ENCODE results near the gene CDRT4. TPM values are rescaled to one million over a fixed set of nuclear protein-coding genes. Genes with fewer than 3 reads are reported as not detected.

Gene CDRT4
- total RNA-seq, 1 donor from 2014 or later: 1.4 TPM

DNA sequence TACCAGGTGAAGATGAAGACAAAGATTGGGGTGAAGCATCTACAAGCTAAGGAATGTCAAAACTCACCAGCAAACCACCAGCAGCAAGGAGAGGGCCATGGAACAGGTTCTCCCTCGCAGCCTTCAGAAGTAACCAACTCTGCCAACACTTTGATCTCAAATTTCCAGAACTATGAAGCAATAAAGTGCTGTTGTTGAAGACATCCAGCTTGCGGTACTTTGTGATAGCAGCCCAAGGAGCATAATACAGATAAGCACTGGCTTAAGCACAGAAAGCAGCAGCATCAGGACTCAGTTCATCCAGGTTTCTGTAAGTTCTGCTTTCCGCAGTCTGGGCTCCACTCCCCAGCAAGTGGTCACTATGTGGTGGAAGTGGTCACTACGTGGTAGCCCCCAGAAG lies 16.0 kb upstream of the CDRT4 start:
- H3K36me3 ChIP-seq: no peaks in the 10 kb centered on the region
- H3K27me3 ChIP-seq (ENCODE audit: low read depth): no peaks in the 10 kb centered on the region
- intact Hi-C loops (cut with micrococcal nuclease): no loop called here
- TF ChIP-seq, protein P1, sequence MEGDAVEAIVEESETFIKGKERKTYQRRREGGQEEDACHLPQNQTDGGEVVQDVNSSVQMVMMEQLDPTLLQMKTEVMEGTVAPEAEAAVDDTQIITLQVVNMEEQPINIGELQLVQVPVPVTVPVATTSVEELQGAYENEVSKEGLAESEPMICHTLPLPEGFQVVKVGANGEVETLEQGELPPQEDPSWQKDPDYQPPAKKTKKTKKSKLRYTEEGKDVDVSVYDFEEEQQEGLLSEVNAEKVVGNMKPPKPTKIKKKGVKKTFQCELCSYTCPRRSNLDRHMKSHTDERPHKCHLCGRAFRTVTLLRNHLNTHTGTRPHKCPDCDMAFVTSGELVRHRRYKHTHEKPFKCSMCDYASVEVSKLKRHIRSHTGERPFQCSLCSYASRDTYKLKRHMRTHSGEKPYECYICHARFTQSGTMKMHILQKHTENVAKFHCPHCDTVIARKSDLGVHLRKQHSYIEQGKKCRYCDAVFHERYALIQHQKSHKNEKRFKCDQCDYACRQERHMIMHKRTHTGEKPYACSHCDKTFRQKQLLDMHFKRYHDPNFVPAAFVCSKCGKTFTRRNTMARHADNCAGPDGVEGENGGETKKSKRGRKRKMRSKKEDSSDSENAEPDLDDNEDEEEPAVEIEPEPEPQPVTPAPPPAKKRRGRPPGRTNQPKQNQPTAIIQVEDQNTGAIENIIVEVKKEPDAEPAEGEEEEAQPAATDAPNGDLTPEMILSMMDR (IDR thresholded peaks at IDR 0.05; ENCODE audit: borderline replicate concordance): no peak
- no peak overlapping the region for H3K27ac ChIP-seq (replicated peaks)
- DNase-seq: no peak
- peaks cover 19% of the 10 kb centered on the region for H3K4me1 ChIP-seq
- H3K9me3 ChIP-seq (replicated peaks): no peaks in the 10 kb centered on the region
- H3K4me3 ChIP-seq: no peak overlapping the region

DNA sequence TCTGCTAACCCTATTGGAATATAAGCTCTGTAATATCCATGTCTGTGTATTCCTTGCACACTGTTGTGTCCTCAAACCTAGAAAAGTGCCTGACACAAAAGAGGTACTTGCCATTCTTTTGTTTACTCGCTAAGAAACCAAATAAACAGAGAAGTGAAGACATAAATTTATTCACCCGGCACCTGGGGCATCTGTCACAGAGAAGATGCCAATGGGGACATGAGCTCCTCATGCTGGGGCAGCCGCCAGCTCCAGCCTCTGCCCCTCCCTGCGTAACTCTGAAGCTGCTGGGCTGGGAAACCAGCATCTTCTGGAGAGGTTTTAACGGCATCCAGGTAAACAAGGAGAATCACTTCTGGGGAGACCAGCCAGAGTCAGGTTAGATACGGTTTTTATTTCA lies 15.1 kb upstream of the CDRT4 start:
- no peak overlapping the region for H3K4me3 ChIP-seq

DNA sequence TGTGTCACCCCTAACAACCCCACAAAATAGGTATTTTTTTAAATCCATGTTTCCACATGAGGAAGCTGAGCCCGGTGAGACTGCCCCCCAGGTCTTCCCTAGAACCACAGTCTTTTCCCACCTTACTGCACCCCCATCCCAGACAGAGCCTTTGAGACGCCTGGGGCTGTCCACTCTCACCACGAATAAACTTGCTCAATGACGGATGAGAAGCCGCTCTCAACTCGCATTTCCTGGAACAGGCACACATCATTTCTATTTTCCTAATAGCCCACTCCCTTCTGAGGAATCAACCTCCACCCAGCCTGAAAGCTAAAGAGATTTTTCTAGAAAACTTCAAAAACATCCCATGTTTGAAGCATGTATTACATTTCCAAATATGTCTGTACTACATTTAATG lies 14.1 kb upstream of the CDRT4 start:
- H3K4me1 ChIP-seq: peaks cover 20% of the 10 kb centered on the region
- no peak for DNase-seq
- H3K9me3 ChIP-seq (replicated peaks): no peaks in the 10 kb centered on the region
- intact Hi-C loops (cut with micrococcal nuclease): no loop called here
- no peaks in the 10 kb centered on the region for H3K27me3 ChIP-seq (ENCODE audit: low read depth)
- no peak overlapping the region for H3K4me3 ChIP-seq
- no peak overlapping the region for H3K27ac ChIP-seq (replicated peaks)
- TF ChIP-seq, protein P1 (IDR thresholded peaks at IDR 0.05; ENCODE audit: borderline replicate concordance): no peak
- H3K36me3 ChIP-seq: no peaks in the 10 kb centered on the region

More for the DNA sequence above, 15.1 kb upstream of the CDRT4 start:
- Histone ChIP-seq H3K27me3 (ENCODE audit: low read depth) (no peaks in the 10 kb centered on the region), H3K27ac (replicated peaks) (no peak overlapping the region), H3K4me1 (peaks cover 20% of the 10 kb centered on the region), H3K9me3 (replicated peaks) (no peaks in the 10 kb centered on the region), H3K36me3 (no peaks in the 10 kb centered on the region)
- DNase-seq: no peak
- intact Hi-C loops (cut with micrococcal nuclease): no loop called here
- TF ChIP-seq, protein P1 (IDR thresholded peaks at IDR 0.05; ENCODE audit: borderline replicate concordance): no peak

DNA sequence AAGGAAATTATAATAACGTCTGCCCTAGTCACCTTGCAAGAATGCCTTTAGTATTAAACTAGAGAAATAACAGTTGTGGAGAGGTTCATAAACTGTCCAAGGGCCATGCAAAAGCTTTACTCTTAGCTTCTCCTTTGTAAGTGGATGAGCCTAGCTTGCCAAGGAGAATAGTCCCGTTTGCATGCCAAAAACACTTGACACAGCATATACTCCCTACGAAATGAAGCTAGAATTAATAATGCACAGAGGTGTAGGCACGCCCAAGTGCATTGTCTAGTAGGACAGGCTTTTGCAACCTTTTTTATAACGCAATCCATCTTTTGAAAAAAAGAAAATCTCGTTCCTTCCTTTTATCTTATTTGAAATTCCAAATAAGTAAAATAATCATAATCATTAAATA lies 12.8 kb upstream of the CDRT4 start:
- no peak for DNase-seq
- Histone ChIP-seq H3K4me1 (peaks cover 20% of the 10 kb centered on the region), H3K9me3 (replicated peaks) (no peaks in the 10 kb centered on the region), H3K27ac (replicated peaks) (no peak overlapping the region), H3K27me3 (ENCODE audit: low read depth) (no peaks in the 10 kb centered on the region), H3K36me3 (no peaks in the 10 kb centered on the region), H3K4me3 (no peak overlapping the region)
- intact Hi-C loops (cut with micrococcal nuclease): no loop called here
- TF ChIP-seq, protein P1 (IDR thresholded peaks at IDR 0.05; ENCODE audit: borderline replicate concordance): no peak

DNA sequence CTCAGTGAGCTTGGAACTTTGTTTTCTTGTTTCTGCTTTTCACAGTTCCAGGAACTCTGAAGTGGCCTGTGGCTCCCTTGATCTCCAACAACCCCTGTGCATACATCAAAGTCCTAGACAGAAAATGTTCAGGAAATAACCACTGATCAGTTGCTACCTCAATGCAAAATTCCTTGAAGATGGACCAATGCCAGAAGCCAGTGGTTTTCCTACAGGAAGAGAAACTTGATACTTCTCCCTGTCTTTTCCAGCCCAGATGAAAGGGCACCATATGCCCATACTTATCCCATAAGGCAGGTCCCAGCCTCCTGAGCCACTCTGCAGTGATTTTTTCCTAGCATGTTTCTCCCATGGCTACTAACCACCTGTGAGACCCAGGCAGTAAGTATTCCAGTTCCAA lies 12.3 kb upstream of the CDRT4 start:
- DNase-seq: no peak
- H3K27ac ChIP-seq (replicated peaks): no peak overlapping the region
- TF ChIP-seq, protein P1 (IDR thresholded peaks at IDR 0.05; ENCODE audit: borderline replicate concordance): no peak

DNA sequence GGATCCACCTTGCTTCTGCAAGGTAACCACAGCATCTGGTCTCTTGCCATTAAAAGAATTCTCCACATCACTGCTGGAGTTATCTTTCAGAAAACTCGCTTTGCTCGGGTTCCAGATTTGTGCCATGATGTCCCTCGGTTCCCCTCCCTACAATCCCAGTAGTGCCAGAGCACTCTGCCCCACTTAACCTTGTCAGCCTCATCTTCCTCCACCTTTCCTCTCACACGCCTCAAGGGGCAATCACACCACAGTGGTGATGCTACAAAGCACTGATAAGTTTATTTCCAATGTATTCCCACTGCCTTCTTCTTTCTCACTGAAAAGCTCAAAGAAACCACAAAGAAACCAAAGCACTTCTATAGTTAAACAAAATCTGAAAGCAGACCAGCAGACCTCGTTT lies 11.4 kb upstream of the CDRT4 start:
- no peak overlapping the region for H3K27ac ChIP-seq (replicated peaks)
- H3K9me3 ChIP-seq (replicated peaks): no peaks in the 10 kb centered on the region
- no peak overlapping the region for H3K4me3 ChIP-seq
- H3K4me1 ChIP-seq: peaks cover 20% of the 10 kb centered on the region
- TF ChIP-seq, protein P1 (IDR thresholded peaks at IDR 0.05; ENCODE audit: borderline replicate concordance): no peak
- H3K36me3 ChIP-seq: no peaks in the 10 kb centered on the region
- no peaks in the 10 kb centered on the region for H3K27me3 ChIP-seq (ENCODE audit: low read depth)
- DNase-seq: no peak
- intact Hi-C loops (cut with micrococcal nuclease): no loop called here

More for the DNA sequence above, 12.3 kb upstream of the CDRT4 start:
- intact Hi-C loops (cut with micrococcal nuclease): no loop called here
- H3K9me3 ChIP-seq (replicated peaks): no peaks in the 10 kb centered on the region
- peaks cover 20% of the 10 kb centered on the region for H3K4me1 ChIP-seq
- no peak overlapping the region for H3K4me3 ChIP-seq
- H3K27me3 ChIP-seq (ENCODE audit: low read depth): no peaks in the 10 kb centered on the region
- no peaks in the 10 kb centered on the region for H3K36me3 ChIP-seq
